Activated naive CD8-positive, alpha-beta T cell (primary cell): Measurements from ENCODE around the gene TSPAN5.
"Not testable (repeated sequence)": the region's sequence is repeated elsewhere in the genome, so short reads cannot be mapped to it uniquely, and the experiment has no call there.

ENCODE experiments used
- H3K27ac Mint-ChIP-seq: one replicate; pipeline ENCODE4 v1.8.0; 2021; ENCODE audit warnings: mixed read lengths
- H3K27me3 Mint-ChIP-seq: one replicate; pipeline ENCODE4 v1.8.0; 2021; ENCODE audit warnings: mixed read lengths
- H3K36me3 Mint-ChIP-seq: one replicate; pipeline ENCODE4 v1.8.0; 2021; ENCODE audit warnings: mixed read lengths
- H3K4me1 Mint-ChIP-seq: one replicate; pipeline ENCODE4 v1.8.0; 2021; ENCODE audit warnings: low read depth, mixed read lengths
- H3K4me3 Mint-ChIP-seq: one replicate; pipeline ENCODE4 v1.8.0; 2021; ENCODE audit warnings: mild to moderate bottlenecking, mixed read lengths
- H3K9me3 Mint-ChIP-seq: one replicate; pipeline ENCODE4 v1.8.0; 2021; ENCODE audit warnings: low read depth, mixed read lengths

Gene TSPAN5

GRCh38 chr4:98474408-98474844 lies 184.0 kb downstream of the TSPAN5 start:
- H3K4me3 Mint-ChIP-seq, result no peak overlapping the region
- no peaks in the 10 kb centered on the region for H3K27me3 Mint-ChIP-seq
- no peak overlapping the region for H3K27ac Mint-ChIP-seq
- H3K36me3 Mint-ChIP-seq, result peaks cover 22% of the 10 kb centered on the region
- peaks cover 14% of the 10 kb centered on the region for H3K4me1 Mint-ChIP-seq
- H3K9me3 Mint-ChIP-seq, result no peaks in the 10 kb centered on the region

DNA sequence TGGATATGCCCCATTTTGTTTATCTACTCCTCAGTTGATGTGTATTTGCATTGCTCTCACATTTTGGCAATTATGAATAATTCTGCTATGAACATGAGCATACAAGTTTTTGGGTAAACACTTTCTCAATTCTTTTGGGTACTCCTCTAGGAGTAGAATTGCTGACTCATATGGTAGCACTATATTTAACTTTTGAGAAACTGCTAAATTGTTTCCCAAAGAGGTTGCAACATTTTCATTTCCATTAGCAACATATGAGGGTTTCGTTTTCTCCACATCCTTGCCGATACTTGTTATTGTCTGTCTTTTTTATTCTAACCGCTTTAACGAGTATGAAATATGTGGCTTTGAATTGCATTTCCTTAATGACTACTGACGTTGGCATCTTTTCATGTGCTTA lies 185.4 kb downstream of the TSPAN5 start:
- Mint-ChIP-seq H3K36me3 (peaks cover 19% of the 10 kb centered on the region), H3K27ac (no peak overlapping the region), H3K4me3 (no peak overlapping the region), H3K9me3 (no peaks in the 10 kb centered on the region), H3K4me1 (peaks cover 14% of the 10 kb centered on the region), H3K27me3 (no peaks in the 10 kb centered on the region)

GRCh38 chr4:98470831-98471230 lies 187.6 kb downstream of the TSPAN5 start:
- no peak overlapping the region for H3K27ac Mint-ChIP-seq
- no peak overlapping the region for H3K4me3 Mint-ChIP-seq
- H3K36me3 Mint-ChIP-seq, result peaks cover 11% of the 10 kb centered on the region
- H3K9me3 Mint-ChIP-seq, result no peaks in the 10 kb centered on the region
- H3K27me3 Mint-ChIP-seq, result no peaks in the 10 kb centered on the region
- H3K4me1 Mint-ChIP-seq, result peaks cover 20% of the 10 kb centered on the region

DNA sequence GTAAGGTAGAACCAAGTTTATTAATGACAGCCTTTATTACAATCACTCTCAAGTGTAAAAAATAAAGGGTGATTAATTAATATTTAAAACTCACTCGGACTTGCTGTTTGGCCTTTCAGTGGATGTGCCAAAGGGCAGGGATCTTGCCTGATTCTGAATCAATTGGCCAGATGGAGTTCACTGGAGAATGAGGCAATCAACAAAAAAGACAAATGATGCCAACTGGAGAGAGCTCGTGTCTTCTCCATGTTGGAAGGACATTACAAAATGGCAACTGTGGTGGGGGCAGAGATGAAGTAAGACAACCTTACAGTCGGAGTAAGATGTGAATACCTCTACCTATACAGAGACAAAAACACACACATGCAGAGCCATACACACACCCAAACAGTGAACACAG lies 188.0 kb downstream of the TSPAN5 start:
- H3K9me3 Mint-ChIP-seq, result no peaks in the 10 kb centered on the region
- peaks cover 22% of the 10 kb centered on the region for H3K4me1 Mint-ChIP-seq

GRCh38 chr4:98469771-98470170 lies 188.6 kb downstream of the TSPAN5 start:
- no peak overlapping the region for H3K27ac Mint-ChIP-seq
- H3K9me3 Mint-ChIP-seq, result no peaks in the 10 kb centered on the region
- peaks cover 22% of the 10 kb centered on the region for H3K4me1 Mint-ChIP-seq
- no peak overlapping the region for H3K4me3 Mint-ChIP-seq
- H3K36me3 Mint-ChIP-seq, result peaks cover 9% of the 10 kb centered on the region
- H3K27me3 Mint-ChIP-seq, result no peaks in the 10 kb centered on the region

More for the DNA sequence above, 188.0 kb downstream of the TSPAN5 start:
- Mint-ChIP-seq H3K4me3 (no peak overlapping the region), H3K27ac (no peak overlapping the region), H3K27me3 (no peaks in the 10 kb centered on the region), H3K36me3 (peaks cover 11% of the 10 kb centered on the region)

DNA sequence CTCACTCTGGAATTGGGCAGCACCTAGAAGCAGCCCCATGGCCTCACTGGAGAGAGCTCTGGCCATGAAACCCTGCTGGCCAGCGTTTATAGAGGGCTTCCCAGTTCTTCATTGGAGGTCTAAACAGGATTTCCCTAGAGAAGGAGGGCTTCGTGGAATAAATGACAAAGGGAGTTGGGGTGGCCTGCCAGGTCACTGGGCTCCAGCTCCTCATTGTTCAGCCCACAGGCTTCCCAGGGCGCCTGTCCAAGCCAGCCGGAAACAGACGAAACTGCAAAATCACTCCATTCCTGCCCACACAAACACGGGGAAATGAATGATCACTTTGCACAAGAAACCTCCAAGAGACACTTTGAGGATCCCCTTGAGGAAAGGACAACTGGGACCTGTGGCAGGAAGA lies 189.7 kb downstream of the TSPAN5 start:
- Mint-ChIP-seq H3K4me3 (no peak overlapping the region), H3K4me1 (peaks cover 22% of the 10 kb centered on the region), H3K27me3 (no peaks in the 10 kb centered on the region), H3K27ac (no peak overlapping the region), H3K36me3 (peaks cover 9% of the 10 kb centered on the region), H3K9me3 (no peaks in the 10 kb centered on the region)

DNA sequence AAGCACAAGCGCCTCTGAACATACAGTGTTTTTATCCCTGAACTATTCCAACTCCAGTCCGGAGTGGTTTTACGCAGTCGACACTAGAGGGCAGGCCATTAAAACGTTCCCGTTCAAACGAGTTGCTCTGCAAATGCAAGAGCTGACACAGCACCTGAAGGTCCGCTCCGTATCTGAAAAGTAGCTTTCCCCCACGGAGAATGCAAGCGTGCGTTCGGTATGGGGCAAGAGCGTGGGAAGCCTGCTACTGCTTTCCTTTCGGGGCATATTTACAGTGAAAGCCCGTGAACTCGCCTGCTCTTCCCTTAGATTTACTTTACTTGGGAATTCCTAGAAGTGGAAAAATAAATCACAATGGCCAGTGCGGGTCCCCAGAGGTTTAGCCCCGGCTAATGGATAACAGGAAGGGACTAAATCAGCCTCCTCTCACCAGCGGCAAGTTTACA lies 190.8 kb downstream of the TSPAN5 start:
- peak overlapping the region; percentile 70 for H3K4me3 Mint-ChIP-seq
- H3K27ac Mint-ChIP-seq, result peak overlapping the region; percentile 17
- H3K9me3 Mint-ChIP-seq, result no peaks in the 10 kb centered on the region
- H3K4me1 Mint-ChIP-seq, result peaks cover 22% of the 10 kb centered on the region
- peaks cover 6% of the 10 kb centered on the region for H3K36me3 Mint-ChIP-seq
- no peaks in the 10 kb centered on the region for H3K27me3 Mint-ChIP-seq

DNA sequence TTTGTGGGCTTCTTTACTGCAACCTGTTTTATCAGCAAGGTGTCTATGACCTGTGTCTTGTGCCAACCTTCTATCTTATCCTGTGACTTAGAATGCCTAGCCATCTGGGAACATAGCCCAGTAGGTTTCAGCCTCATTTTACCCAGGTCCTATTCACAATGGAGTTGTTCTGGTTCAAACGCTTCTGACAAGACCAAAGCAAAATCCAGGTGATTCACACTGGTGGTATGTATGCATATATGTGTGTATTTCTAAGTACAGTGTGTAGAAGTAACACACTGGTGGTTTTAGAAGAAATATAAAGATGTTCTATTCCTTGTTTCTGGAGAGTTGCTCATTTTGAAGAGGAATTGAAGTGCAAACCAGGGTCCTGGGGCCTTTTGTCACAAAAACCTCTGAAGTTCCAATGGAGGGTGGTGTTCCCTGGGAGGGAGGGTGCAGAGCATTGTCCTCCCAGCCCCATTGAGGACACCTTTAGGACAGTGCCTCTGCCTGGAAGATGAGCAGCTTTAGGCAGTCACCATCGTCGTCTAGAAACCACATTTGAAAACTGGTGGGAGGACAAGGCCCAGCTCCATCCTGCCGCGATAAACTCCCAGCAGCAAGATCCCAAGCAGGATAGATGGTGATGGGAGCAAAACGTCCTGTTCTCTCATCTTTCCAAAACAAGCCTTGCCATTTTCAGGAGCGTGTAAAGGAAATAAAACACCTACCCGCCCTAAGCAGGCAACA lies 191.4 kb downstream of the TSPAN5 start:
- peaks cover 22% of the 10 kb centered on the region for H3K4me1 Mint-ChIP-seq
- no peak overlapping the region for H3K4me3 Mint-ChIP-seq
- no peaks in the 10 kb centered on the region for H3K27me3 Mint-ChIP-seq
- no peaks in the 10 kb centered on the region for H3K9me3 Mint-ChIP-seq
- no peak overlapping the region for H3K27ac Mint-ChIP-seq
- H3K36me3 Mint-ChIP-seq, result peaks cover 5% of the 10 kb centered on the region

- Mint-ChIP-seq H3K27me3 (no peaks in the 10 kb centered on the region), H3K27ac (no peak overlapping the region), H3K36me3 (peaks cover 5% of the 10 kb centered on the region), H3K4me3 (no peak overlapping the region), H3K4me1 (peaks cover 9% of the 10 kb centered on the region), H3K9me3 (no peaks in the 10 kb centered on the region)
These were observed 195.9 kb downstream of the TSPAN5 start for GRCh38 chr4:98462487-98462886.

- not testable (repeated sequence) for H3K27ac Mint-ChIP-seq, H3K9me3 Mint-ChIP-seq, H3K27me3 Mint-ChIP-seq, H3K4me1 Mint-ChIP-seq, H3K36me3 Mint-ChIP-seq, H3K4me3 Mint-ChIP-seq
These were observed 197.1 kb downstream of the TSPAN5 start for GRCh38 chr4:98461121-98461865.

GRCh38 chr4:98457422-98457821 lies 201.0 kb downstream of the TSPAN5 start:
- H3K27me3 Mint-ChIP-seq, H3K9me3 Mint-ChIP-seq, H3K27ac Mint-ChIP-seq, H3K4me3 Mint-ChIP-seq: not testable (repeated sequence)
- Mint-ChIP-seq H3K36me3 (peaks cover 17% of the 10 kb centered on the region), H3K4me1 (peaks cover 10% of the 10 kb centered on the region)

GRCh38 chr4:98452091-98452490 lies 206.3 kb downstream of the TSPAN5 start:
- Mint-ChIP-seq H3K4me1 (peaks cover 28% of the 10 kb centered on the region), H3K27ac (no peak overlapping the region), H3K27me3 (no peaks in the 10 kb centered on the region), H3K9me3 (peaks cover 4% of the 10 kb centered on the region), H3K4me3 (no peak overlapping the region), H3K36me3 (peaks cover 12% of the 10 kb centered on the region)

GRCh38 chr4:98448908-98449307 lies 209.5 kb downstream of the TSPAN5 start:
- Mint-ChIP-seq H3K27me3 (no peaks in the 10 kb centered on the region), H3K36me3 (peaks cover 4% of the 10 kb centered on the region), H3K27ac (no peak overlapping the region), H3K4me3 (no peak overlapping the region), H3K4me1 (peaks cover 44% of the 10 kb centered on the region), H3K9me3 (peaks cover 4% of the 10 kb centered on the region)

DNA sequence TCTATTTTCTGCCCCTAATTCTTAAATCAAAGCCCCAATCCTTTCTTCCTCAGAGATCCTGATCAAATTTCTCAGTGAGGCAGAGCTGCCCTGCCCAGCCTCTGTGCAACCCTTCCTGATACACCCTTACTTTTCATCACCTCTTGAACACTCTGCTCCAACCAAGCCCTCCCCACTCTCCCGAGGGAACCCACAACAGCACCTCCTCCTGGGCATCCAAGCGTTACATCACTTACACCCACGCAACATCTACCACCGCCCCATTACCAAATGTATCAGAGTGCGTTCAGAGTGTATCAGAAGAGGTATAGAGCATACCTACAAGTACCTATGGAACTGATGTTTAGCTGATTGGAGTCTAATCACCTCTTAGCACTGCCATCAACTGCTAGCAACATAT lies 210.8 kb downstream of the TSPAN5 start:
- H3K27me3 Mint-ChIP-seq, result no peaks in the 10 kb centered on the region
- peaks cover 40% of the 10 kb centered on the region for H3K4me1 Mint-ChIP-seq
- H3K27ac Mint-ChIP-seq, result peak overlapping the region; percentile 16
- peaks cover 7% of the 10 kb centered on the region for H3K36me3 Mint-ChIP-seq
- peak overlapping the region; percentile 31 for H3K4me3 Mint-ChIP-seq
- peaks cover 3% of the 10 kb centered on the region for H3K9me3 Mint-ChIP-seq

- Mint-ChIP-seq H3K4me3 (peak overlapping the region; percentile 74), H3K27me3 (no peaks in the 10 kb centered on the region), H3K27ac (peak overlapping the region; percentile 88), H3K4me1 (peaks cover 40% of the 10 kb centered on the region), H3K9me3 (no peaks in the 10 kb centered on the region), H3K36me3 (peaks cover 14% of the 10 kb centered on the region)
These were observed 211.7 kb downstream of the TSPAN5 start for GRCh38 chr4:98446499-98447375.
